HG03060 (cell line): ENCODE results near the gene OXTR.

Experiments
- ATAC-seq: cut with Tn5 transposase; IDR thresholded peaks from one replicate; pipeline ENCODE4 v1.9.1; 2021; ENCODE audit warnings: low read depth, moderate number of reproducible peaks; ENCODE audit not compliant: unreplicated experiment

Gene OXTR

GRCh38 chr3:8767667-8768363, 1.6 kb downstream of the OXTR start:
- ATAC-seq, result peak; percentile 30

GRCh38 chr3:8767256-8767666, 2.2 kb downstream of the OXTR start:
- ATAC-seq, result no peak

DNA sequence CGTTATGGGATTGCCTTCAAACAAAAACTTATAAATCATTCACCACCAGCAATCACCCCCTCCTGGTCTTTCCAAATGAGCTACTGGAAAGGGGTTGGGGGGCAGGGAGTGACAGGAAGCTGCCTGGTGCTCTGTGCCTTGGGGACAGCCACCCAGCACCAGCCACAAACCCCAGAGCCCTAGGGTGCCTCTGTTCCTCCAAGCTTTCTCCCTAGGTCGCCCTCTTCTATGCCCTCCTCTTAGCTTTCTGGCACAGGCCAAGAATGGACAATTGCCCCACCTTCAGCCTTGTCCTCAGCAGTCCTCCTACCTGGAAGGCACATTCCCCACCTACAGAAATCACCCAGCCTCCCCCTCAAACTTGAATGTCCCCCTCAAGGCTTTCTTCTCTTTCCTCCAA, 3.3 kb downstream of the OXTR start:
- no peak for ATAC-seq

DNA sequence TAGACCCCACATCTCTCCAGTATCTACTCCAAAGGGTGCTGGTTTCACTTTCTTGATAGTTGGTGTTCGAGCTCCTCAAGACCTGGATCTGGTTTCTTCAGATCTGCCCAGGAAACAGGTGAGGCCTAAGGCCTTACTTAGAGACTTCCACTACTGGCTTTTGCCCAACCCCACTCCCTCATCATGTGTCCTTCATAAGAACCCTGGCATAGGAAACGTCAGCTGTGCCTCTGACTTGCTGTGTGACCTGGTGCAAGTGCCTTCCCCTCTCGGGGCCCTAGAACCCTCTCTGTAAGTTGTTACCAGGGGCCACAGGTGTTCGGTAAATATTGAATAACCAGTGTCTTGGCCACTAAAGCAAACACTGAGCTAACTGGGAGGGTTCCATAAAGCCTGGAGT, 3.9 kb downstream of the OXTR start:
- ATAC-seq, result no peak

DNA sequence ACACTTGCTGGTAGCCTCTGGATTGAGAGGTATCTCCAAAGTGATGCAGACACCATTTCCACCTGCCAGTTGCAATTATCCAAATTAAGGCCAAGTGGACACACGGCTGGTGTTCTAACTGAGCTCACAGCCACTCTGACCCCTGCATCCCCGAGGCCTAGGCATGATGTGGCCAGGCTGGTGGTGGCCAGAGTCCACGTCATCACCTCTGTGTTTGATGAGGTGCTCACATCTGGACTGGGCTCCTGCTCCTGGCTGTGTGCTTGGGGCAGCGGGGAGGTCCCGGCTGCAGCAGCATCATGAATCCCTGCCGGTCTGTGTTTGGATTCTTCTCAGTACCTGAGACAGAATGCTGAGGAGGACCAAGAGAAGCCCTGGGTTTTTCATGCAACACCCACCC, 4.9 kb downstream of the OXTR start:
- ATAC-seq, result no peak

DNA sequence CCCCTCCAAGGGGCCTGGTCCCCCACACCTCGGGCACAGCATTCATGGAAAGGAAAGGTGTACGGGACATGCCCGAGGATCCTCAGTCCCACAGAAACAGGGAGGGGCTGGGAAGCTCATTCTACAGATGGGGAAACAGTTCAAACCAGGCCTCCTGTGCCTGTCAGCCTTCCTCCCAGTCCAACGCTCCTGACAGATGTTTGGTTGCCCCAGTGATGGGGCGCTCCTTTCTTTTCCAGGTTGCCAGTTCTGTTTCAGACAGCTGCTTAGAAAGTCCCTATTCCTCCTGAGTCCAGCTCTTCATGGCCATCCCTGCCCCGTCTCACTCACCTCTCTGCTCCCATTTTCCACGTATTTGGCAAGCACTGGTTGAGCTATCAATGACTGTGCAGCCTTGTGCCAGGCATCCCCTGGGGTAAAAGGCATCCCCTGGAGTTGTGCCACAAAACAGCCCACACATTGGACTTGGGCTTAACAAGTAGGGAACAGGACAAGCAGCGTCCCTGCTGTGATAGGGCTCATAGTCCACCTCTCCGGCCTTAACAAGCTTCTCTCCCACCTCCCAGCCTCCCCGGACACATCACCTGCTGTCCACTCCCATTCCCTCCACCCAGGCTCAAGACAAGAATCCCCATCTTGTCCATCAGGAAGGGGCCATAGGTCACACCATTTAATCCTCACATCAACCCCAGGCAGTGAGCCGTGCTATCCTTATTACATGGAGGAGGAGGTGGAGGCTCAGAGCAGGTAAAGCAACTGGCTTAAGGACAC, 6.6 kb downstream of the OXTR start:
- ATAC-seq, result no peak

GRCh38 chr3:8761866-8762265, 7.5 kb downstream of the OXTR start:
- no peak for ATAC-seq

DNA sequence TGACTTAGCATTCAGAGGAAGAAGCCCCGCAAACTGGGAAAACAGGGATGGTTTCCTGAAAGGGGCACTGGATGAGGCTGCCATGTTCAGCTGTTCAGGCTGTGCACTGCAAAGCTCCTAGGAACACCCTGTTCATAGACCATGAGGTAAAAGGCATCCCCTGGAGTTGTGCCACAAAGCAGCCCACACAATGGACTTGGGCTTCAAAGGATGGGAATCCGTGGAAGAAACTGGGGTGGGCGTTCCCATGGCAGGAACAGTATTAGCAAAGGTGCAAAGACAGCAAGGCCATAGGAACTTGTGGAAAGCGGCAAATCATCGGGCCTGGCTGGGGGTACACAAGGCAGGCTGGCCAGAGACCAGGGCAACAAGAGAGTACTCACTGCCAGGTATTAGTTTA, 8.9 kb downstream of the OXTR start:
- ATAC-seq, result no peak

DNA sequence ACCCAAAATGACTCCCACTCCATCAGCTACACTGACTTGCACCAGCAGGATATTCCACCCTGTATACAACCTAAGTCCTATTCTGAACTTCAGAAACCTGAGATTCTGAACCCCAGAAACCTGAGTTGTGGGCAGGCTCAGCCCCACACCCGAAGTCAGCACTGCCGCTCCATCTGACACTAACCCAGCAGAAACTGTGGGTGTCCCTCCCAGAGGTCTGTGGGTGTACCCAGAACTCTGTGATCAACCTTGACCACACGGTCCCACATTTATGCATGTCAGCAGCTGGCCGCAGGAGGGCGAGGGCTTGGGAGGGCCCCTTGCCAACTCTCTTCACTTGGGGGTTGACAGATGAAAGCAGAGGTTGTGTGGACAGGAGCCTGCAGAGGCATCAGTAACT, 9.3 kb downstream of the OXTR start:
- ATAC-seq, result no peak

DNA sequence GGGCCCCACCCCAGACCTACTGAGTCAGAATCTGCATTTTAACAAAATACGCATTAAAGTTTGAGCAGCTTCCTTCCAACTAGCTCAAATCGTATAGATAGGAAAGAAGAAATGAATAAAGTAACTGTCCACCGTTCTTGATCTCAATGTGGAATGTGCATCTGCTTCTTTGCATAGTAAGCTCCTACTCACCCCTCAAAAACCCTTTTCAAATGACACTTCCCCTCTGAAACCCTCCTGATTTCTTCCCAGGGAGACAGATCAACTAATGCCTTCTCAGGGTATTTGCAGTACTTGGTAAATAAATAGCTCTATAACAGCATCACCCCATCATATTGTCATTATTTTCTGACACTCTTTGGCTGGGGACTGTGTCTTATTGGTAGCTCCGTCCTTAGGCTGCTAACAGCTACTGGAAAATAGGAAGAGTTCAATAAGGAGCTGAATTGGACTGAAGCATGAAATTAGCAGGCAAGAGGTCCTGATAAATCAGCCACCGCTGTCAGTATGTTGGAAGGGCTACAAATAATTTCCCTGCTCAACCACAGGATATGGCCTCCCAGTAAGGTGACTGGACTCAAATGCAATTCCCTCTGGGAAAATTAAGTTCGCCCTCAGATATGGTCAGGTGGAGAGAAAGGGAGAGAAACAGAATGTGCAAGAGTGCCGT, 10.2 kb downstream of the OXTR start:
- ATAC-seq, result no peak

DNA sequence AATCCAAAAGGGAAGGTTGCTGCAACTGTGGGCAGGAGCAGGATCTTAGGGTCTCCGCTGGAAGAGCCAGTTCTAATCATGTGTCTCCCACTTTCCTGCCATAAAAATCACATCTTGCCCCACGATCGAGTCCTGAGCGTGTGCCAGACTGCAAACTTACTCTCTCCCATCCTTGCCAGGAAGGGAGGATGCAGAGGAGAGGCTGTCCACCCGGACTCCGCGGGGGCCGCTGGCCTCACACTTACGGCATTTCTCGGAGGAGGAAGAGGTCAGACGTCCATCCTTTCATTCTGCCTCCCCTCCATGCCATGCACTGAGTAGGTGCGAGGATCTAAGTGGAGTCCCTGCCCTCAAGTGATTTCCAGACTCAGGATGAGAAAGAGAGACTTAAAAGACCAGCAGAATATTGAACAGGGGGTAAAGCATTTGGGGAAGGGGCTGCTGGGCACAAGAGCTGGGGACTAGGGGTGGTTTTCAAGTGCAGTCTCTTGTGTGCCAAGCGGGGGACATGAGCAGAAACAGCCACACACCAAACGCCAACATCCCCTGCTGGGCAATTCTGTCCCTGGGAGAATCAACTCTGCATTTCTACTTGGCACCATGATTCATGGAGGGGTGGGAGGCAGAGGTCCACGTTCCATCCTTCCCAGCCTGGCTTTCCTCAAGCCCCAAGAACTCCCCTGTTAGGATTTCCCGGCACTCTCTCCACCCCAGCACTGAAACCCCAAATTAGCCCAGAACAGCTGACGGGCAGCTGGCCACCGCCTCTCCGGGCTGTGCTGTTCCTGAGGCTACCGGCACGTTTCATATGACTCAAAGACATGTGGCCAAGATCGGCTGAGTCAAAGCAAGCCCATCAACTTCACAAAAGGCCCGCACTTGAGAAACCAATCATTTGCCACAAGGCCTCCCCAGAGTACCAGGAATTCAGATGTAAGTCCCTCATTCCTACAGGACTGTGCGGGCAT, 11.6 kb downstream of the OXTR start:
- ATAC-seq, result no peak

DNA sequence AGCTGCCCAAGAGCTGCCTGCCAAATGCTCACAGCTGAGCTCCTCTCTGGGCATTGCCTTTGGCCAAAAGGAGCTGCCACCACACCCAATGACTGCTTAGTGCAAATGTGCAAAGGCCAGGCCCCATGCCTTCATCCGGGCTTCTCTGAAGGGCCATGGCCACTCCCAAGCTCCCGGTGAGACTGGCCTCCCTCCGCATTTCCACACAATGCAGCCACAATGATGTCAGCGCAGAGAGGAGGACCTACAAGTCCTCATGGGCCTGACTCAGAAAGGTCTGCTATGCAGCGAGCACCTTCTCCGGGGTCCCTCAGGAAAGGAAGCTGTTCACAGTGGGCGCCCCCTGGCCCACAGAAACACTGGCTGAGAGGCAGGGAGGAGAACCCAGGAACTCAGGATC, 12.7 kb downstream of the OXTR start:
- no peak for ATAC-seq

DNA sequence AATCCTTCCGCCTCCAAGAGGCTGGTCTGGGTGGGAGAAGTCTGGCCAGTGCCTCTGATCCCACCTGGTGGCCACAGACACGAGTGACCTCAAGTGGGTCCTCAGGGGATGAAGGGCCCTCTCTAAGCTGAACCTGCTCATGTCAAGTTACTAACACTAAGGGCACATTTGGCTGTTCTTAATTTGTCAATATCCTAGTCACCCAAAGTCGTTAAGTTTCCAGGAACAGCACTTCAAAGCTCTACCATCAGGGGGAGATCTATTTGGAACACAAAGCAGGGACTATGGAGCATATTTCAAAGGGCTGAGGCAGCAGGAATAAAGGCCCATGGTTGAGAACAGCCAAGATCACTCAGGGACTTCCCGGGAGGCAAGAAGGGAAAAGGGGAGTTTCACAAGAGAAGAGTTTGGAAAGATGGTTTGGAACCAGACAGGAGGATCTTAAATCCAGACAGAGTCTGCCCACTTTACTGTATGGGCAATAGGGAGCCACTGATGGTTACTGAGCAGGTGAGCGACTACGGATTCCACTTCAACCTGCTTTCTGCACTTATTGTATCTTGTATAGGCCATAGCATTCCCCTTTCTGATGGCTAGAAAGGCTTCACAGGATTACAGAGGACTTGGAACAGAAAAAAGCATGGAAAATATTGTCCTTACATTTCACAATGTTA, 13.7 kb downstream of the OXTR start:
- ATAC-seq, result no peak

- no peak for ATAC-seq
These were observed 14.3 kb downstream of the OXTR start for GRCh38 chr3:8755097-8755496.

GRCh38 chr3:8752832-8753231, 16.6 kb downstream of the OXTR start:
- no peak for ATAC-seq

GRCh38 chr3:8749316-8749715, 20.1 kb downstream of the OXTR start:
- no peak for ATAC-seq

DNA sequence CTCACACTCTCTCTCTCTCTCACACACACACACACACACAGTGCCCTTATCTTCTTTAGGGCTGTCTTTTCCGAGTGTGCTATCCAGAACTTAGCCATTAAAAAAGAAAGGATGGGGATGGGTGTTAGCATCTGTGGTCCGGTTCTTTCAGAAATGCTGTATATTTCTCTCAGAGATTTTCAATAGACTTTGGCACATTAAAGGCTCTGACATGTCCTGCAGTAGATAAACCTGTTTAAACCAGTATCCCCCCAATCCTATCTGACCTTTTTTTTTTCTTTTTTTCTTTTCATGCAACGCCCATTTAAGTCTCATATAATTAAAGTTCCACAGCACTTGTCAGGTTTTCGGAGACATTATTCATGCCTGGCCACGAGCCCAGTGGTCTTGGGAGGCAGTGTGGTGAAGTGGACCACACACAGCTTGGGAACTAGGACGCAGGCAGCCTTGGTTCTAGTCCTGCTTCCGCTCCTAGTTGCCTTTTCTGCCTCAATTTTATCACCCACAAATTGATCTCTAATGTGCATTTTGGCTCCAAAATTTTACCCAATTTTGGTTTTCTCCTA, 22.6 kb downstream of the OXTR start:
- ATAC-seq, result no peak

DNA sequence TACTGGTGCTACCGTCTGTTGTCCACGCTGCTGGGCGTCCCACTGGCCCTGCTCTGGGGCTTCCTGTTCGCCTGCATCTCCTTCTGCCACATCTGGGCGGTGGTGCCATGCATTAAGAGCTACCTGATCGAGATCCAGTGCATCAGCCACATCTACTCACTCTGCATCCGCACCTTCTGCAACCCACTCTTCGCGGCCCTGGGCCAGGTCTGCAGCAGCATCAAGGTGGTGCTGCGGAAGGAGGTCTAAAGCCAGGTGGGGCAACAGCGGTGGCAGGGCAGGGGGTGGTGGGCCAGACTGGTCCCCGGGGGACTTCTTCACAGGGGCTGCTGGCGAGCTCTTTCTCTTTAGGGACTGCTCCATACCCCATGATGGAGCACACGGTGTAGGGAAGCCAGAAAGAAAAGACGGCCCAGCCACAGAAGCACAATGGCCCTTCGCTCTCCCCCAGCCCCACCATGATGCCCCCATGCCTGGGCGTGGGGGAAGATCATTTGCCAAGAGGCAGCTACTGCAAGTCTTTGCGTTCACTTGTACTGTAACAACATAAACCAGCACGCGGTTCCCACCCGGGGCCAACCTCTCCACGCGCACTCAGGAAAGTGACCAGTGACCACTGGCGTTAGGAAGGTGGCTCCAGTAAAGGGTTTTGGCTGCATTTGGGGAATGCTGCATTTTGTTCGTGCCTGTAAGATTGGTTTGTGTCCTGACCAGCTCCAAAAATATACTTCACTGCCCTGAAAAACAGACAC, 23.6 kb downstream of the OXTR start:
- no peak for ATAC-seq

- no peak for ATAC-seq
These were observed 25.5 kb downstream of the OXTR start for GRCh38 chr3:8743911-8744310.
